Measurements from ENCODE around the gene APOC3. TPM values are rescaled to one million over a fixed set of nuclear protein-coding genes. Genes with fewer than 3 reads are reported as not detected.

Gene APOC3
- total RNA-seq, 1 experiment from 2014 or later: not detected

- Histone ChIP-seq H3T11ph (ENCODE audit: low read length) (no peak overlapping the region), H3K23ac (ENCODE audit: insufficient read length, low read depth, low read length) (no peak overlapping the region), H2AFZ (ENCODE audit: low read length) (no peak overlapping the region), H2AK5ac (ENCODE audit: insufficient read length, low read length) (no peak overlapping the region), H3K14ac (ENCODE audit: insufficient read depth, low read length) (no peak overlapping the region), H3K27ac (ENCODE audit: insufficient read length, low read depth, low read length) (no peak overlapping the region), H3K4me1 (ENCODE audit: insufficient read depth, low read length) (no peaks in the 10 kb centered on the region), H2BK15ac (ENCODE audit: low read depth, low read length) (no peak overlapping the region), H4K91ac (ENCODE audit: insufficient read length, low read depth, low read length) (no peak overlapping the region), H3K79me2 (ENCODE audit: insufficient read depth, low read length) (no peaks in the 10 kb centered on the region), H2BK120ac (ENCODE audit: low read depth, low read length, poor library complexity, severe bottlenecking) (no peak overlapping the region), H3K4ac (ENCODE audit: low read depth, low read length) (no peak overlapping the region), H3K4me2 (ENCODE audit: insufficient read depth, insufficient read length, low read length) (no peak overlapping the region), H3K79me1 (ENCODE audit: insufficient read depth, low read depth, low read length, poor library complexity, severe bottlenecking) (no peaks in the 10 kb centered on the region), H2BK12ac (ENCODE audit: insufficient read length, low read depth, low read length) (no peak overlapping the region), H3K18ac (ENCODE audit: insufficient read length, low read depth, low read length) (no peak overlapping the region), H4K20me1 (ENCODE audit: control insufficient read depth, insufficient read depth, insufficient read length) (no peaks in the 10 kb centered on the region), H4K8ac (replicated peaks; ENCODE audit: insufficient read length, low read depth, low read length) (no peak overlapping the region), H3K23me2 (ENCODE audit: insufficient read length, low read depth, low read length, poor library complexity, severe bottlenecking) (no peaks in the 10 kb centered on the region), H3K9ac (ENCODE audit: extremely low read depth, insufficient read length, low read length) (no peak overlapping the region), H4K5ac (ENCODE audit: insufficient read length, low read depth, low read length) (no peak overlapping the region), H2BK20ac (ENCODE audit: low read depth, low read length, poor library complexity, severe bottlenecking) (no peak overlapping the region), H2BK5ac (ENCODE audit: insufficient read length, low read length) (no peak overlapping the region), H3K27me3 (ENCODE audit: insufficient read depth, low read length) (no peaks in the 10 kb centered on the region), H3K56ac (ENCODE audit: insufficient read length, low read depth, low read length) (no peak overlapping the region), H3K9me3 (ENCODE audit: control insufficient read depth, low read depth, low read length) (no peaks in the 10 kb centered on the region)
- Mint-ChIP-seq H3K4me1 (peaks cover 12% of the 10 kb centered on the region in 2 experiments), H3K27me3 (ENCODE audit: low read depth) (no peaks in the 10 kb centered on the region), H3K36me3 (ENCODE audit: insufficient read depth in 1 of 3, low read depth in 3 of 3) (peaks cover 9 to 51% (median 48%) of the 10 kb centered on the region in 3 experiments; a peak in 6 of 7 replicates), H3K9me3 (no peaks in the 10 kb centered on the region), H3K4me3 (no peak overlapping the region), H3K27ac (no peak overlapping the region)
- DNase-seq: no peak
- no peak for TF ChIP-seq CTCF (conservative IDR thresholded peaks at IDR 0.05)
- WGBS (ENCODE audit: extremely low coverage, insufficient read length, low lambda C conversion rate): no CpG with 5 or more reads among the region's 4 CpGs
Measured at GRCh38 chr11:116844722-116845121, 15.0 kb downstream of the APOC3 start.
